ENCODE measurements around the gene UBR7.

- TF ChIP-seq CTCF (IDR thresholded peaks at IDR 0.05; ENCODE audit: low read length) (no peak), EZH2 (IDR thresholded peaks at IDR 0.05; ENCODE audit: borderline replicate concordance, low read length) (no peak)
These were observed 67.2 kb downstream of the UBR7 start for GRCh38 chr14:93274055-93274806.

Measured in OCI-LY1 (cell line).